Keratinocyte (primary cell): ENCODE results near the gene ZNF219. TPM values are rescaled to one million over a fixed set of nuclear protein-coding genes. Genes with fewer than 3 reads are reported as not detected.

ENCODE experiments used
- DNase-seq: peaks from one replicate; pipeline ENCODE4 v3.0.0-alpha.2; 2011; ENCODE audit warnings: low read depth, missing footprints, low spot score
- FAIRE-seq: peaks from 2 replicates; lab custom pipeline; 2011; peaks lifted over from hg19 to GRCh38; lab: Jason Lieb, UNC
- H2AFZ ChIP-seq: 2 replicates; pipeline ENCODE4 v1.6.0; 2012; ENCODE audit warnings: low read length, control low read depth, inconsistent platforms; ENCODE audit not compliant: control insufficient read depth
- H3K27ac ChIP-seq: 2 replicates; pipeline ENCODE4 v1.5.1; 2011; ENCODE audit warnings: low read length; ENCODE audit not compliant: control insufficient read depth, insufficient read depth
- H3K27me3 ChIP-seq: 3 replicates; pipeline ENCODE4 v1.6.0; 2011; ENCODE audit warnings: low read length; ENCODE audit not compliant: control insufficient read depth, insufficient read depth; ENCODE audit errors: extremely low read depth
- H3K36me3 ChIP-seq, 2 experiments: 2 replicates in 1 of 2; 3 replicates in 1 of 2; pipeline ENCODE4 v1.5.1; 2011; ENCODE audit warnings: low read length in 2 of 2, mild to moderate bottlenecking in 1 of 2; ENCODE audit not compliant: control insufficient read depth in 2 of 2, insufficient read depth in 2 of 2; ENCODE audit errors: extremely low read depth in 1 of 2
- H3K4me1 ChIP-seq: 3 replicates; pipeline ENCODE4 v1.5.1; 2011; ENCODE audit warnings: low read length; ENCODE audit not compliant: control insufficient read depth, insufficient read depth; ENCODE audit errors: extremely low read depth
- H3K4me2 ChIP-seq: 3 replicates; pipeline ENCODE4 v1.6.0; 2011; ENCODE audit warnings: low read depth, low read length; ENCODE audit not compliant: control insufficient read depth, insufficient read depth; ENCODE audit errors: extremely low read depth
- H3K4me3 ChIP-seq, 3 experiments: fragments of 200-600 bp in 1 of 3; sonication (generic) in 1 of 3; 2 replicates in 2 of 3; 3 replicates in 1 of 3; pipeline ENCODE4 v1.5.1; 2011 to 2016; ENCODE audit warnings: low read length in 3 of 3, mild to moderate bottlenecking in 3 of 3, control low read depth in 2 of 3, inconsistent platforms in 1 of 3, low read depth in 1 of 3, mixed read lengths in 1 of 3, mixed run types in 1 of 3, moderate library complexity in 1 of 3; ENCODE audit not compliant: control insufficient read depth in 2 of 3, insufficient read depth in 2 of 3; ENCODE audit errors: extremely low read depth in 1 of 3
- H3K79me2 ChIP-seq: 2 replicates; pipeline ENCODE4 v1.6.0; 2012; ENCODE audit warnings: low read length; ENCODE audit not compliant: control insufficient read depth, insufficient read depth
- H3K9ac ChIP-seq: 3 replicates; pipeline ENCODE4 v1.6.0; 2011; ENCODE audit warnings: low read length; ENCODE audit not compliant: control insufficient read depth, insufficient read depth; ENCODE audit errors: extremely low read depth
- H3K9me1 ChIP-seq: 3 replicates; pipeline ENCODE4 v1.6.0; 2011; ENCODE audit warnings: low read length; ENCODE audit not compliant: control insufficient read depth, insufficient read depth; ENCODE audit errors: extremely low read depth
- H3K9me3 ChIP-seq: 2 replicates; pipeline ENCODE4 v1.5.1; 2012; ENCODE audit warnings: low read depth, low read length; ENCODE audit not compliant: control insufficient read depth
- H4K20me1 ChIP-seq: 3 replicates; pipeline ENCODE4 v1.6.0; 2011; ENCODE audit warnings: low read length; ENCODE audit not compliant: control insufficient read depth, insufficient read depth; ENCODE audit errors: extremely low read depth
- CTCF ChIP-seq, 3 experiments: IDR thresholded peaks in 1 of 3; conservative IDR thresholded peaks in 1 of 3; optimal IDR thresholded peaks in 1 of 3; 2 replicates in 2 of 3; 3 replicates in 1 of 3; pipeline versions ENCODE3 to v1.5.1; 2011; ENCODE audit warnings: low read length in 3 of 3, mild to moderate bottlenecking in 3 of 3, moderate library complexity in 2 of 3, control low read depth in 1 of 3, inconsistent platforms in 1 of 3; ENCODE audit not compliant: insufficient read depth in 2 of 3; ENCODE audit errors: extremely low read depth in 1 of 3
- EZH2 ChIP-seq: IDR thresholded peaks from one replicate; pipeline ENCODE4 v1.6.1; 2012; ENCODE audit warnings: inconsistent platforms, mild to moderate bottlenecking, low read length, moderate library complexity
- dilution Hi-C: fragments of 300-500 bp; cut with MboI; formaldehyde crosslinking; loops from one replicate; pipeline ENCODE4 v1.7.0; 2020; ENCODE audit warnings: low sequenced_read_pairs; ENCODE audit not compliant: extremely low pct_ligation_motif_present
- polyA plus RNA-seq, 5 experiments: library from polyadenylated mRNA; depleted of rRNA in 3 of 5; stranded (reverse) in 3 of 5; stranded (forward) in 1 of 5; unstranded in 1 of 5; fragments of >200 nt; gene quantifications; 1 replicate in 1 of 5; 2 replicates in 3 of 5; 3 replicates in 1 of 5; pipeline versions ENCODE4 v1.2.1 to v1.2.3, GENCODE V29; 2011 to 2012; ENCODE audit warnings: missing spikeins in 2 of 5, low read depth in 1 of 5, low replicate concordance in 1 of 5

ZNF219 gene
- polyA plus RNA-seq, 1 donor (not counting 4 experiments of a cell fraction or from before 2014, with no cell fraction given): 23.1 TPM

DNA sequence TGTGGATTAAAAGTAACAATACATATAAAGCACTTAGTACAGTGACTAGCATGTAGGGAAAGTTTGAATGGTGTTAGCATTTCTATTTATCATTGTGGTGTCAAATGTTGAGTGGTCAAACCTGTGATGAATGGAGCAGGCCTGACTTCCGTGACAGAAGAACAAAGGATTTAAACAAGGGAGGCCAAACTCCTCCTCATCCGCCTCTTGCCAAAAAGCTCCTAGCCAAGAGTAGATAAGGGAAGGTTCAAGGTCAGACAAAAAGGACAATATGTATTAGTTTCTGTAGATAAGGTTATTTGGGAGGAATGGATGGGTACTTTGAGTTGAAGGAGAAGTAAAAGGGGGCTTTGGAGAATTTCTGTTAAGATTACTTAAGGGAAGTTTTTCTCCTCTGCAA, 49.8 kb downstream of the ZNF219 start:
- Histone ChIP-seq H3K79me2 (no peaks in the 10 kb centered on the region), H3K4me2 (no peak overlapping the region), H3K9ac (no peak overlapping the region), H3K9me3 (no peaks in the 10 kb centered on the region), H3K27ac (no peak overlapping the region), H2AFZ (no peak overlapping the region), H3K4me3 (no peak overlapping the region), H3K4me1 (peaks cover 2% of the 10 kb centered on the region), H3K36me3 (no peaks in the 10 kb centered on the region), H4K20me1 (no peaks in the 10 kb centered on the region), H3K27me3 (no peaks in the 10 kb centered on the region), H3K9me1 (no peaks in the 10 kb centered on the region)
- DNase-seq (no peak), FAIRE-seq (no peak)
- TF ChIP-seq CTCF (optimal IDR thresholded peaks at IDR 0.05 in 1 of 3, IDR thresholded peaks at IDR 0.05 in 1 of 3, conservative IDR thresholded peaks at IDR 0.05 in 1 of 3; ENCODE audit: extremely low read depth in 1 of 3, insufficient read depth in 2 of 3, low read length in 3 of 3): no peak
- no peak for TF ChIP-seq EZH2
- dilution Hi-C loops: no loop called here

GRCh38 chr14:21047378-21047781, 51.1 kb downstream of the ZNF219 start:
- dilution Hi-C loops: no loop called here
- no peak for FAIRE-seq
- H3K79me2 ChIP-seq: peaks cover 11% of the 10 kb centered on the region

More at GRCh38 chr14:21047378-21047781, 51.1 kb downstream of the ZNF219 start:
- no peaks in the 10 kb centered on the region for H3K9me1 ChIP-seq
- TF ChIP-seq CTCF (optimal IDR thresholded peaks at IDR 0.05 in 1 of 3, IDR thresholded peaks at IDR 0.05 in 1 of 3, conservative IDR thresholded peaks at IDR 0.05 in 1 of 3; ENCODE audit: extremely low read depth in 1 of 3, insufficient read depth in 2 of 3, low read length in 3 of 3): no peak
- no peak for TF ChIP-seq EZH2
- H3K4me1 ChIP-seq: peaks cover 15% of the 10 kb centered on the region
- no peak overlapping the region for H3K4me3 ChIP-seq
- H3K27ac ChIP-seq: no peak overlapping the region
- no peak overlapping the region for H2AFZ ChIP-seq
- H3K9ac ChIP-seq: no peak overlapping the region
- H3K27me3 ChIP-seq: no peaks in the 10 kb centered on the region
- no peak for DNase-seq
- no peaks in the 10 kb centered on the region for H3K36me3 ChIP-seq
- no peak overlapping the region for H3K4me2 ChIP-seq
- H4K20me1 ChIP-seq: no peaks in the 10 kb centered on the region
- H3K9me3 ChIP-seq: no peaks in the 10 kb centered on the region
